Breast epithelium (tissue), 3 donors: ENCODE results near the gene SLC2A10.

ENCODE experiments used
- CTCF ChIP-seq, 3 donors: fragments of 450-650 bp; IDR thresholded peaks; one replicate each; pipeline ENCODE4 v1.5.1; 2016 to 2017; ENCODE audit warnings: antibody characterized with exemption in 3 of 3, mild to moderate bottlenecking in 3 of 3, moderate library complexity in 3 of 3
- POLR2A ChIP-seq: fragments of 450-650 bp; IDR thresholded peaks from one replicate; pipeline ENCODE4 v1.6.1; 2016; ENCODE audit warnings: antibody characterized with exemption, mild to moderate bottlenecking, moderate library complexity

GRCh38 chr20:46713957-46714834 lies 4.7 kb downstream of the SLC2A10 start:
- no peak for TF ChIP-seq CTCF (IDR thresholded peaks at IDR 0.05)
- TF ChIP-seq POLR2A, result no peak
